DOHH2 (cell line): ENCODE measurements around the gene FLNB.

Source experiments
- EZH2phosphoT487 ChIP-seq: fragments of 200-600 bp; sonication (generic); IDR thresholded peaks from 2 replicates; pipeline ENCODE4 v1.6.1; 2017; ENCODE audit warnings: borderline replicate concordance, mild to moderate bottlenecking, antibody characterized with exemption, low read length, moderate library complexity, mixed read lengths
- TF ChIP-seq, protein P1 (sequence below): fragments of 200-600 bp; sonication (generic); IDR thresholded peaks from one replicate; pipeline ENCODE4 v1.5.1; 2014; ENCODE audit warnings: antibody characterized with exemption, mild to moderate bottlenecking, low read depth, low read length; ENCODE audit not compliant: poor library complexity, severe bottlenecking

DNA sequence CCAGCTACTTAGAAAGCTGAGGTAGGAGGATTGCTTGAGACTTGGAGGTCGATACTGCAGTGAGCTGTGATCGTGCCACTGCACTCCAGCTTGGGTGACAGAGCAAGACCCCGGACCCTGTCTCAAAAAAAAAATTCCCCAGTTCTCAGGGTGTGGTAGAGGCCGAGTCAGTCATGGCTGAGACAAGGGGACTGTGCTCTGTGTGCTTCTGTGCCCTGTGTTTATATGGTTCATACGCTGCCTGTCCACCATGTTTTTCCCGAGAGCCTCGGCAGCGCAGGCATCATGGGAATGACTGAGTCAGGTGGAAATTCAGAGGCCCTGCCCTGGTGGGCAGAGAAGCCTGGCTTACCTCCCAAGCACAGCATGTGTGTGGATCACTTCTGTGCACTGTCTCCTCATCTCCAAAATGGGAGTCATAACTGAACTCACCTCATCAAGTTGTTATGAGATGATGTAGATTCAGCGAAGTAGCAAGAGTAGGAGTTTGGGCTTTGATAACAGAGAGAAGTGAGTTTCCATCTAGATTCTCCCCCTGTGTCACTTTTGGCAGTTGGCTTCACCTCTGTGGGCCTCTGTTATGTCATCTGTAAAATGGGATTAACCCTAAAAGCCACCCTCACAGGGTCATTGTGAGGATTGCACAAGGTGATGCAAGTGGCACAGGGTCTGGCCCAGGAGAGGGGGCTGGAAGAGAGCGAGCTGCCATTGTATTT lies 56.9 kb downstream of the FLNB start:
- TF ChIP-seq, protein P1, sequence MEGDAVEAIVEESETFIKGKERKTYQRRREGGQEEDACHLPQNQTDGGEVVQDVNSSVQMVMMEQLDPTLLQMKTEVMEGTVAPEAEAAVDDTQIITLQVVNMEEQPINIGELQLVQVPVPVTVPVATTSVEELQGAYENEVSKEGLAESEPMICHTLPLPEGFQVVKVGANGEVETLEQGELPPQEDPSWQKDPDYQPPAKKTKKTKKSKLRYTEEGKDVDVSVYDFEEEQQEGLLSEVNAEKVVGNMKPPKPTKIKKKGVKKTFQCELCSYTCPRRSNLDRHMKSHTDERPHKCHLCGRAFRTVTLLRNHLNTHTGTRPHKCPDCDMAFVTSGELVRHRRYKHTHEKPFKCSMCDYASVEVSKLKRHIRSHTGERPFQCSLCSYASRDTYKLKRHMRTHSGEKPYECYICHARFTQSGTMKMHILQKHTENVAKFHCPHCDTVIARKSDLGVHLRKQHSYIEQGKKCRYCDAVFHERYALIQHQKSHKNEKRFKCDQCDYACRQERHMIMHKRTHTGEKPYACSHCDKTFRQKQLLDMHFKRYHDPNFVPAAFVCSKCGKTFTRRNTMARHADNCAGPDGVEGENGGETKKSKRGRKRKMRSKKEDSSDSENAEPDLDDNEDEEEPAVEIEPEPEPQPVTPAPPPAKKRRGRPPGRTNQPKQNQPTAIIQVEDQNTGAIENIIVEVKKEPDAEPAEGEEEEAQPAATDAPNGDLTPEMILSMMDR: no peak
- no peak for TF ChIP-seq EZH2phosphoT487
